ENCODE measurements around the gene DHRS4.

GRCh38 chr14:24013654-24014514, 60.3 kb downstream of the DHRS4 start:
- no peak for TF ChIP-seq YY1 (IDR thresholded peaks at IDR 0.05; ENCODE audit: insufficient read depth, insufficient read length)
- no peak for TF ChIP-seq SUZ12 (IDR thresholded peaks at IDR 0.05; ENCODE audit: extremely low read depth, insufficient read depth, insufficient read length)

Data from NT2/D1 (cell line).